Stimulated activated CD4-positive, alpha-beta T cell treated with anti-CD3 and anti-CD28 coated beads, Interleukin-12 subunit alpha, Interleukin-12 subunit beta, amount 100 ng/mL, for 24 hours (primary cell): ENCODE data around the gene MXD4.
A peak's percentile ranks its signal among the peaks of the same experiment; 100 is the strongest.

Experiments used
- DNase-seq, 2 experiments: peaks; one replicate each; pipeline ENCODE4 v3.0.0-alpha.2; 2020; ENCODE audit warnings: low read depth in 2 of 2

Gene MXD4

GRCh38 chr4:2261853-2262144 lies at the start of gene MXD4:
Gene MXD4 (minus strand): TSS chr4:2262109. CDS start chr4:2261980, 129 bp downstream.
- DNase-seq, result peak in 1 of 2 experiments; percentile 14

GRCh38 chr4:2306773-2307410 lies 45.0 kb upstream of the MXD4 start:
- no peak for DNase-seq

GRCh38 chr4:2305766-2306501 lies 44.0 kb upstream of the MXD4 start:
- no peak for DNase-seq

GRCh38 chr4:2304877-2305561 lies 43.1 kb upstream of the MXD4 start:
- no peak for DNase-seq

GRCh38 chr4:2304321-2304876 lies 42.5 kb upstream of the MXD4 start:
- DNase-seq, result no peak

- no peak for DNase-seq
These were observed 41.9 kb upstream of the MXD4 start for GRCh38 chr4:2303686-2304320.

GRCh38 chr4:2303121-2303685 lies 41.3 kb upstream of the MXD4 start:
- no peak for DNase-seq

GRCh38 chr4:2302387-2303119 lies 40.6 kb upstream of the MXD4 start:
- DNase-seq, result no peak

GRCh38 chr4:2301806-2302205 lies 39.9 kb upstream of the MXD4 start:
- DNase-seq, result no peak

- no peak for DNase-seq
These were observed 39.3 kb upstream of the MXD4 start for GRCh38 chr4:2301225-2301642.

GRCh38 chr4:2300431-2301224 lies 38.7 kb upstream of the MXD4 start:
- DNase-seq, result no peak

GRCh38 chr4:2299794-2300193 lies 37.9 kb upstream of the MXD4 start:
- no peak for DNase-seq

- DNase-seq, result no peak
These were observed 36.7 kb upstream of the MXD4 start for GRCh38 chr4:2298532-2298991.

- DNase-seq, result no peak
These were observed 36.0 kb upstream of the MXD4 start for GRCh38 chr4:2297606-2298531.

GRCh38 chr4:2296631-2297601 lies 35.0 kb upstream of the MXD4 start:
- DNase-seq, result no peak

- DNase-seq, result no peak
These were observed 34.1 kb upstream of the MXD4 start for GRCh38 chr4:2295900-2296442.

GRCh38 chr4:2295500-2295899 lies 33.6 kb upstream of the MXD4 start:
- no peak for DNase-seq

GRCh38 chr4:2292646-2293108 lies 30.8 kb upstream of the MXD4 start:
- DNase-seq, result no peak
